GM21526 (cell line): ENCODE results near the gene TRIO.
"Not testable (repeated sequence)": the region's sequence is repeated elsewhere in the genome, so short reads cannot be mapped to it uniquely, and the experiment has no call there.

Source experiments
- ATAC-seq: cut with Tn5 transposase; IDR thresholded peaks from one replicate; pipeline ENCODE4 v1.9.1; 2021; ENCODE audit warnings: moderate library complexity; ENCODE audit not compliant: unreplicated experiment, low FRiP score

Gene TRIO

GRCh38 chr5:14416621-14417275 lies 273.6 kb downstream of the TRIO start:
- no peak for ATAC-seq

GRCh38 chr5:14417276-14417730 lies 274.2 kb downstream of the TRIO start:
- ATAC-seq = no peak

GRCh38 chr5:14417792-14418765 lies 274.9 kb downstream of the TRIO start:
- ATAC-seq = no peak

- no peak for ATAC-seq
Measured at GRCh38 chr5:14419686-14420085, 276.5 kb downstream of the TRIO start.

GRCh38 chr5:14420101-14420811 lies 277.1 kb downstream of the TRIO start:
- no peak for ATAC-seq

GRCh38 chr5:14421851-14422250 lies 278.7 kb downstream of the TRIO start:
- ATAC-seq = no peak

- ATAC-seq = no peak
Measured at GRCh38 chr5:14424011-14424685, 281.0 kb downstream of the TRIO start.

- ATAC-seq = no peak
Measured at GRCh38 chr5:14425559-14425958, 282.4 kb downstream of the TRIO start.

- no peak for ATAC-seq
Measured at GRCh38 chr5:14426521-14426920, 283.4 kb downstream of the TRIO start.

- ATAC-seq = no peak
Measured at GRCh38 chr5:14428302-14429081, 285.4 kb downstream of the TRIO start.

- ATAC-seq = no peak
Measured at GRCh38 chr5:14429101-14430050, 286.2 kb downstream of the TRIO start.

GRCh38 chr5:14431534-14431933 lies 288.4 kb downstream of the TRIO start:
- no peak for ATAC-seq

GRCh38 chr5:14432931-14433589 lies 289.9 kb downstream of the TRIO start:
- no peak for ATAC-seq

GRCh38 chr5:14435481-14435880 lies 292.3 kb downstream of the TRIO start:
- ATAC-seq = no peak

GRCh38 chr5:14436122-14436521 lies 293.0 kb downstream of the TRIO start:
- ATAC-seq = not testable (repeated sequence)

GRCh38 chr5:14436801-14437542 lies 293.8 kb downstream of the TRIO start:
- no peak for ATAC-seq

GRCh38 chr5:14438195-14438606 lies 295.1 kb downstream of the TRIO start:
- no peak for ATAC-seq
